ENCODE measurements around the gene VPS13D.

VPS13D gene

DNA sequence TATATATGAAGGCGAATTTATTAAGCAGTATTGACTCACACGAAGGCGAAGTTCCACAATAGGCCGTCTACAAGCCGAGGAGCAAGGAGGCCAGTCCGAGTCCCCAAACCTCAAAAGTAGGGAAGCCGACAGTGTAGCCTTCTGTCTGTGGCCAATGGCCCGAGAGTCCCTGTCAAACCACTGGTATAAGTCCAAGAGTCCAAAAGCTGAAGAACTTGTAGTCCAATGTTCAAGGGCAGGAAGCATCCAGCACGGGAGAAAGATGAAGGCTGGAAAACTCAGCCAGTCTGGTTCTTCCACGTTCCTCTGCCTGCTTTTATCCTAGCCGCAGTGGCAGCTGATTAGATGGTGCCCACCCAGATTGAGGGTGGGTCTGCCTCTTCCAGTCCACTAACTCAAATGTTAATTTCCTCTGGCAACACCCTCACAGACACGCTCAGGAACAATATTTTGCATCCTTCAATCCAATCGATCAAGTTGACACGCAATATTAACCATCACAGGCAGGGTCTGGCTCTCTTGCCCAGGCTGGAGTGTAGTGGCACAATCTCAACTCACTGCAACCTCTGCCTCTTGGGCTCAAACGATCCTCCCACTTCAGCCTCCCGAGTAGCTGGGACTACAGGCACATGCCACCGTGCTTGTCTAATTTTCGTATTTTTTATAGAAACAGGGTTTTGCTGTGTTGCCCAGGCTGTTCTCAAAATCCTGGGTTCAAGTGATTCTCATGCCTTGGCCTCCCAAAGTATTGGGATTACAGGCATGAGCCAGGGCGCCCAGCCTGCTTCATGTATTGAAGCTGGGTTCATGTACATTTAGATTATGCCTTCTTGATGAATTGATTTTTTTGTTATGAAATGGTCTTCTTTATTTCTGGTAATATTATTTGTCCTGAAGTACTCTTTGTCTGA is 302.8 kb downstream of the VPS13D start:
- Histone ChIP-seq H3K4me2 (ENCODE audit: low read length) (no peak overlapping the region), H3K27ac (ENCODE audit: low read depth, low read length, poor library complexity, severe bottlenecking) (no peak overlapping the region), H4K20me1 (ENCODE audit: insufficient read depth, low read length) (no peaks in the 10 kb centered on the region), H3K27me3 (ENCODE audit: insufficient read depth, low read length) (no peaks in the 10 kb centered on the region), H3K79me2 (ENCODE audit: insufficient read depth, low read length) (no peaks in the 10 kb centered on the region), H3K4me3 (ENCODE audit: low read depth, low read length, poor library complexity, severe bottlenecking) (no peak overlapping the region), H3K9ac (ENCODE audit: low read length) (no peak overlapping the region), H3K36me3 (ENCODE audit: insufficient read depth, low read length) (no peaks in the 10 kb centered on the region), H3K9me2 (ENCODE audit: low read depth, low read length) (no peaks in the 10 kb centered on the region), H3K9me3 (ENCODE audit: low read length) (no peaks in the 10 kb centered on the region; the same call in 1 of the 2 replicates), H3K4me1 (ENCODE audit: insufficient read depth, low read length, severe bottlenecking) (no peaks in the 10 kb centered on the region), H2AFZ (ENCODE audit: low read length) (no peak overlapping the region), H3F3A (ENCODE audit: insufficient read depth, low read length) (no peaks in the 10 kb centered on the region)
- TF ChIP-seq EZH2 (IDR thresholded peaks at IDR 0.05; ENCODE audit: borderline replicate concordance, low read length), result no peak
- TF ChIP-seq, protein P1, sequence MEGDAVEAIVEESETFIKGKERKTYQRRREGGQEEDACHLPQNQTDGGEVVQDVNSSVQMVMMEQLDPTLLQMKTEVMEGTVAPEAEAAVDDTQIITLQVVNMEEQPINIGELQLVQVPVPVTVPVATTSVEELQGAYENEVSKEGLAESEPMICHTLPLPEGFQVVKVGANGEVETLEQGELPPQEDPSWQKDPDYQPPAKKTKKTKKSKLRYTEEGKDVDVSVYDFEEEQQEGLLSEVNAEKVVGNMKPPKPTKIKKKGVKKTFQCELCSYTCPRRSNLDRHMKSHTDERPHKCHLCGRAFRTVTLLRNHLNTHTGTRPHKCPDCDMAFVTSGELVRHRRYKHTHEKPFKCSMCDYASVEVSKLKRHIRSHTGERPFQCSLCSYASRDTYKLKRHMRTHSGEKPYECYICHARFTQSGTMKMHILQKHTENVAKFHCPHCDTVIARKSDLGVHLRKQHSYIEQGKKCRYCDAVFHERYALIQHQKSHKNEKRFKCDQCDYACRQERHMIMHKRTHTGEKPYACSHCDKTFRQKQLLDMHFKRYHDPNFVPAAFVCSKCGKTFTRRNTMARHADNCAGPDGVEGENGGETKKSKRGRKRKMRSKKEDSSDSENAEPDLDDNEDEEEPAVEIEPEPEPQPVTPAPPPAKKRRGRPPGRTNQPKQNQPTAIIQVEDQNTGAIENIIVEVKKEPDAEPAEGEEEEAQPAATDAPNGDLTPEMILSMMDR (IDR thresholded peaks at IDR 0.05; ENCODE audit: low read length), result no peak

DNA sequence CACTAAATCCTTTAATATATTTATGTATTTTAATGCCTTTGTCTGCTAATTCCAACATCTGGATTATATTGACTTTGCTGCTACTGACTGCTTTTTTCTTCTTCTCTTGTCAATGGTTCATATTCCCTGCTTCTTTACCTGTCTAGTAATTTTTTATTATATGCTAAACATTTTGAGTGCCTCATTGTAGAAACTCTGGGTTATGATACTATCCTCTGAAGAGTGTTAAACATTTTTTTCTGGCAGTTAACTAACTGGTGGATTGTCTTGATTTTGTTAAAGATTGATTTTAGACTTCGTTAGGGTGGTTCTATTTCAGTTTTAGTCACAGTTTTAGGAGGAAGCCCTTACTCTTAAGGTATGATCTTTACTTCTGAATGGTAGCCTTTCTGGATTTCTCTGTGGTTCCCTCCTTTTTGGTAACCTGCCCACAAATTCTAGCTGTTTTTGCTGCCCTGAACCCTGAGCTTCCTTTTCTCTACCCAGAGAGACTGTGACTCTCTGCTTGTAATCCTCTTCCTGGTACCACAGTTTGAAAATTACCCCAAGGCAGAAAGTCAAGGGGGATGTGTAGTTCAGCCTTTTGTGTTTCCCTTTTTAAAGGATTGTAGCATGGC is 306.3 kb downstream of the VPS13D start:
- Histone ChIP-seq H3K4me3 (ENCODE audit: low read depth, low read length, poor library complexity, severe bottlenecking) (no peak overlapping the region), H3F3A (ENCODE audit: insufficient read depth, low read length) (no peaks in the 10 kb centered on the region), H3K4me2 (ENCODE audit: low read length) (no peak overlapping the region), H3K4me1 (ENCODE audit: insufficient read depth, low read length, severe bottlenecking) (no peaks in the 10 kb centered on the region), H2AFZ (ENCODE audit: low read length) (no peak overlapping the region), H4K20me1 (ENCODE audit: insufficient read depth, low read length) (no peaks in the 10 kb centered on the region), H3K79me2 (ENCODE audit: insufficient read depth, low read length) (no peaks in the 10 kb centered on the region), H3K9ac (ENCODE audit: low read length) (no peak overlapping the region), H3K9me3 (ENCODE audit: low read length) (no peaks in the 10 kb centered on the region; the same call in 1 of the 2 replicates), H3K27me3 (ENCODE audit: insufficient read depth, low read length) (no peaks in the 10 kb centered on the region), H3K9me2 (ENCODE audit: low read depth, low read length) (no peaks in the 10 kb centered on the region), H3K36me3 (ENCODE audit: insufficient read depth, low read length) (no peaks in the 10 kb centered on the region), H3K27ac (ENCODE audit: low read depth, low read length, poor library complexity, severe bottlenecking) (no peak overlapping the region)
- TF ChIP-seq, protein P1 (IDR thresholded peaks at IDR 0.05; ENCODE audit: low read length), result no peak
- no peak for TF ChIP-seq EZH2 (IDR thresholded peaks at IDR 0.05; ENCODE audit: borderline replicate concordance, low read length)

DNA sequence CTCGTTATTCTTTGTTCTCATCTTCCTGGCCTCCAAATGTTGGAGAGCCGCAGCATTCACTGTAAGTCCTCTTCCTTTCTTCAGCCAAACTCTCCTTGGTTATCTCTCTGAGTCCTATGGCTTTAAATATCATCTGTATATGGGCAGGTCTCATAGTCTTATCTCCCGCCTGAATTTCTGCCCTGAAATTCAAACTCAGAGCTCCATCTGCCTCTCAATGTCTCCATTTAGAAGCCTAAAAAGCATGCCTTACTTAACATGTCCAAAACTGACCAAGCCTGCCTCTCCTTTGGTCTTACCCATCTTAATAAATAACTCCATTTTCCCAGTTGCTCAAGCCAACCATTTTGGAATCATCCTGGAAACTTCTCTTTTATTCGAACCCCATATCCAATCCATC is 307.5 kb downstream of the VPS13D start:
- Histone ChIP-seq H3K4me2 (ENCODE audit: low read length) (no peak overlapping the region), H3K4me1 (ENCODE audit: insufficient read depth, low read length, severe bottlenecking) (no peaks in the 10 kb centered on the region), H3K79me2 (ENCODE audit: insufficient read depth, low read length) (no peaks in the 10 kb centered on the region), H2AFZ (ENCODE audit: low read length) (no peak overlapping the region), H3K27ac (ENCODE audit: low read depth, low read length, poor library complexity, severe bottlenecking) (no peak overlapping the region), H3K9me2 (ENCODE audit: low read depth, low read length) (no peaks in the 10 kb centered on the region), H3F3A (ENCODE audit: insufficient read depth, low read length) (no peaks in the 10 kb centered on the region), H3K4me3 (ENCODE audit: low read depth, low read length, poor library complexity, severe bottlenecking) (no peak overlapping the region), H3K9ac (ENCODE audit: low read length) (no peak overlapping the region), H3K36me3 (ENCODE audit: insufficient read depth, low read length) (no peaks in the 10 kb centered on the region), H3K27me3 (ENCODE audit: insufficient read depth, low read length) (no peaks in the 10 kb centered on the region), H3K9me3 (ENCODE audit: low read length) (no peaks in the 10 kb centered on the region; the same call in 1 of the 2 replicates), H4K20me1 (ENCODE audit: insufficient read depth, low read length) (no peaks in the 10 kb centered on the region)
- TF ChIP-seq, protein P1 (IDR thresholded peaks at IDR 0.05; ENCODE audit: low read length), result no peak
- no peak for TF ChIP-seq EZH2 (IDR thresholded peaks at IDR 0.05; ENCODE audit: borderline replicate concordance, low read length)
